ENCODE measurements around the gene NCKAP5. TPM values are rescaled to one million over a fixed set of nuclear protein-coding genes. Genes with fewer than 3 reads are reported as not detected.

Gene NCKAP5
- total RNA-seq, 1 donor from 2014 or later: 0.20 TPM

DNA sequence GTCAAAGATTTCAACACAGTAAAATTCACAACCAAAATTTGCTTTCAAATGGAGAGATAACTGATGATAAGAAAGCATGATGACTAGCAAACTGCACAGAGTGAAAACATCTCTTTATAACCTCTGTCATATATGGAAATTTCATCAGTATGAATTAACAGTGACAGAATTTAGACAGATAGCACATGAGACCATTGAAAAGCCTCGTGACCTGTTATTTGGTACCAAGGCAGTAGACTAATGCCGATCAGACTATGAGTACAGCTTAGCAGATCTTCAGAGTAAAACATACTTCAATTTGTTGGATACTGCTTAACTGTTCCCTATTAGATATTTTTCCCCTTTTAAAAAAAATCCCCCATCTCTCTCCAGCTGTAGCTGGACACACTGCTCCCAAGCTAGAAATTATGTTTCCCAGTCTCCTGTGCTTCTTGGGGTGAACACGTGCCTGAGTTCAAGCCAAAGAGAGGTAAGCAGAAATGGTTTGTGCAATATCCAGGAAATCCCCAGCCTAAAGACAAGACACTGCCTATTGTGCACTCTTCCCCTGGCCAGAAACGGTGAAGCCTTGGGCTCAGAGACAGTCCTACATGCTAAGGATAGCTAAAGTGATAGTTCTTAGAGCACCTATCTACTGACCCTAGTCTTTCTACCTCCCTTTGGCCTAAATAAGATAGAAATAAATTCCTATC, 256.1 kb downstream of the NCKAP5 start:
- Mint-ChIP-seq H3K9me3 (ENCODE audit: unreplicated experiment) (no peaks in the 10 kb centered on the region), H3K27ac (ENCODE audit: unreplicated experiment) (no peak overlapping the region), H3K36me3 (ENCODE audit: unreplicated experiment) (no peaks in the 10 kb centered on the region), H3K4me3 (ENCODE audit: unreplicated experiment) (no peak overlapping the region), H3K27me3 (ENCODE audit: unreplicated experiment) (no peaks in the 10 kb centered on the region), H3K4me1 (ENCODE audit: low read depth, unreplicated experiment) (no peaks in the 10 kb centered on the region)
- TF ChIP-seq, protein P1, sequence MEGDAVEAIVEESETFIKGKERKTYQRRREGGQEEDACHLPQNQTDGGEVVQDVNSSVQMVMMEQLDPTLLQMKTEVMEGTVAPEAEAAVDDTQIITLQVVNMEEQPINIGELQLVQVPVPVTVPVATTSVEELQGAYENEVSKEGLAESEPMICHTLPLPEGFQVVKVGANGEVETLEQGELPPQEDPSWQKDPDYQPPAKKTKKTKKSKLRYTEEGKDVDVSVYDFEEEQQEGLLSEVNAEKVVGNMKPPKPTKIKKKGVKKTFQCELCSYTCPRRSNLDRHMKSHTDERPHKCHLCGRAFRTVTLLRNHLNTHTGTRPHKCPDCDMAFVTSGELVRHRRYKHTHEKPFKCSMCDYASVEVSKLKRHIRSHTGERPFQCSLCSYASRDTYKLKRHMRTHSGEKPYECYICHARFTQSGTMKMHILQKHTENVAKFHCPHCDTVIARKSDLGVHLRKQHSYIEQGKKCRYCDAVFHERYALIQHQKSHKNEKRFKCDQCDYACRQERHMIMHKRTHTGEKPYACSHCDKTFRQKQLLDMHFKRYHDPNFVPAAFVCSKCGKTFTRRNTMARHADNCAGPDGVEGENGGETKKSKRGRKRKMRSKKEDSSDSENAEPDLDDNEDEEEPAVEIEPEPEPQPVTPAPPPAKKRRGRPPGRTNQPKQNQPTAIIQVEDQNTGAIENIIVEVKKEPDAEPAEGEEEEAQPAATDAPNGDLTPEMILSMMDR (IDR thresholded peaks at IDR 0.05; ENCODE audit: partially characterized antibody, unreplicated experiment): no peak
- no peak for DNase-seq

DNA sequence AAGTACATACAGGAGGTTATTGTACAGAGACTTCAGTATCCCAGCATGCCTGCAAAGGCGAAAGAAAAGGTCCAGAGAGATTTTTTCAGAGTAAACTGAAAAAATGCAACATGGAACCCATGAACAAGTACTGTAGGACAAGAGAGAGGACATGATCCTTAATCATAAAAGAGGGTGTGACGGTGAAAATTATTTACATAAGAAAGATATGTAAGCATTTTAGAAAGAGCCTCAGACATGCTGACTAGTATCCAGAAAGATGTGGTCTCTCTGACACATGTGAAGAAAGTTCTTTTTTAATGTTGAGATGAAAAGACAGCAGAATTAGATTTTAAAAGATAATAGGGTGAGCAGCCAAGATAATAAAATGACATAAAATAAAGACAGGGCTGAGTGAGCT, 262.0 kb downstream of the NCKAP5 start:
- Mint-ChIP-seq H3K9me3 (ENCODE audit: unreplicated experiment) (no peaks in the 10 kb centered on the region), H3K4me3 (ENCODE audit: unreplicated experiment) (no peak overlapping the region), H3K36me3 (ENCODE audit: unreplicated experiment) (no peaks in the 10 kb centered on the region), H3K27me3 (ENCODE audit: unreplicated experiment) (no peaks in the 10 kb centered on the region), H3K27ac (ENCODE audit: unreplicated experiment) (no peak overlapping the region), H3K4me1 (ENCODE audit: low read depth, unreplicated experiment) (no peaks in the 10 kb centered on the region)
- TF ChIP-seq, protein P1 (IDR thresholded peaks at IDR 0.05; ENCODE audit: partially characterized antibody, unreplicated experiment): no peak
- no peak for DNase-seq

DNA sequence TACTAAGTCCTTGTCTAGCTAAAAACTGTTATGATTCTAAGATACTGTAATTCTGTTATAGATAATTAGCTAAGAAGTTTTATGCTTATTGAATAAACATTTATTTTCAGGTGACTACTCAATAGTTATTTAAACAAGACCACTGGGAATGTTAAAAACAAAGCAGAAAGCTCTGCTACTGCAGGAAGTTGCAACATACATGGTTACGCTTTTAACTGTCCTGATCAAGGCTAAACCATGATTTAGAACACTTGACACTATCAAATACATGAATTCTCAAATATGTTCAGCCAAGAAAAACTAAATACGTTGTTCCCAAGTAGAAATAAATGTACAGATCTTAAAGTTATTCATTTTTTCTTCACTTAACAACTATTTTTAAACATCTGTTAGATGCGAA, 263.9 kb downstream of the NCKAP5 start:
- no peaks in the 10 kb centered on the region for H3K9me3 Mint-ChIP-seq (ENCODE audit: unreplicated experiment)
- no peak overlapping the region for H3K4me3 Mint-ChIP-seq (ENCODE audit: unreplicated experiment)
- H3K36me3 Mint-ChIP-seq (ENCODE audit: unreplicated experiment): no peaks in the 10 kb centered on the region
- H3K27ac Mint-ChIP-seq (ENCODE audit: unreplicated experiment): no peak overlapping the region
- H3K27me3 Mint-ChIP-seq (ENCODE audit: unreplicated experiment): no peaks in the 10 kb centered on the region
- TF ChIP-seq, protein P1 (IDR thresholded peaks at IDR 0.05; ENCODE audit: partially characterized antibody, unreplicated experiment): no peak
- DNase-seq: no peak
- no peaks in the 10 kb centered on the region for H3K4me1 Mint-ChIP-seq (ENCODE audit: low read depth, unreplicated experiment)

DNA sequence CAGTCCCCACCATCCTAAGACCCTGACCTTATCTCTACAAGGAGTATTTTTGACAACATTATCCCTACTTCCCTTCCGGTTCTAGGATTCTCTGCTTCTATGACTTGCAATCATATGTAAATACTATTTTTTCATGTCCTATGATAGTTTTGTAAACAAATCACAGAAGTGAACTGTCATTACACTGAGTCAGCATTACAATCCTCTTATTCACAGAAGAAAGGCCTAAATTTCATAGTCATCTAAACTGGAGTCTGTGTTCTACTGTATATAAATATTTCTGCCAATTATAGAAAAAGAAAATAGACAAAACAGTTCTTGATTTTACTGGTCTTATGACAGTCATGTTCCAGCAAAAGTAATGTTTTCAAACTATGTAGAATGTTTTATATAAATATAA, 265.1 kb downstream of the NCKAP5 start:
- Mint-ChIP-seq H3K36me3 (ENCODE audit: unreplicated experiment) (no peaks in the 10 kb centered on the region), H3K27me3 (ENCODE audit: unreplicated experiment) (no peaks in the 10 kb centered on the region)

DNA sequence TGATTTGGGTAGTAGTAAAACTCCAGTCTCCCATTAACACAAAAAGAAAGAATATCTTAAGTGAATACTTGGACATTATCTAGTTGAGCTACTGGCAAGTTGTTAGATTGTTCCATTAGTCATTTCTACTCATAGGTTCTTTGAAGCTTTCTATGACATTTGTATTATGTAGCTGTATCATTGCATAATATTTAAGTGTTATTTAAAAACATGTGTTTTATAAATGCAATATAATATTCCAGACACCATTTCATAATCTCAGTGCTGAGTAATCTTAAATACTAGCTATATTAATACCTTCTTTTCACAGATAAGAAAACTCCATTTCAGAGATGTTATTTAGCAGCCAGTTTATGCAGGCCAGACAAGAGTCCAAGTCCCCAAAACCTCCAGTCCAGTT, 271.9 kb downstream of the NCKAP5 start:
- TF ChIP-seq, protein P1 (IDR thresholded peaks at IDR 0.05; ENCODE audit: partially characterized antibody, unreplicated experiment): no peak
- Mint-ChIP-seq H3K27ac (ENCODE audit: unreplicated experiment) (no peak overlapping the region), H3K4me1 (ENCODE audit: low read depth, unreplicated experiment) (peaks cover 4% of the 10 kb centered on the region), H3K4me3 (ENCODE audit: unreplicated experiment) (no peak overlapping the region), H3K27me3 (ENCODE audit: unreplicated experiment) (no peaks in the 10 kb centered on the region), H3K9me3 (ENCODE audit: unreplicated experiment) (no peaks in the 10 kb centered on the region), H3K36me3 (ENCODE audit: unreplicated experiment) (no peaks in the 10 kb centered on the region)
- DNase-seq: no peak

More for the DNA sequence above, 265.1 kb downstream of the NCKAP5 start:
- no peak for DNase-seq
- Mint-ChIP-seq H3K4me3 (ENCODE audit: unreplicated experiment) (no peak overlapping the region), H3K27ac (ENCODE audit: unreplicated experiment) (no peak overlapping the region), H3K9me3 (ENCODE audit: unreplicated experiment) (no peaks in the 10 kb centered on the region), H3K4me1 (ENCODE audit: low read depth, unreplicated experiment) (no peaks in the 10 kb centered on the region)
- TF ChIP-seq, protein P1 (IDR thresholded peaks at IDR 0.05; ENCODE audit: partially characterized antibody, unreplicated experiment): no peak
